Motor neuron (in vitro differentiated cells): ENCODE measurements around the gene AFF2. TPM values are rescaled to one million over a fixed set of nuclear protein-coding genes. Genes with fewer than 3 reads are reported as not detected.

Source experiments
- ATAC-seq, 8 experiments: fragments of 200-7000 bp; cut with Tn5 transposase; replicated peaks in 6 of 8; 2 replicates each; pipeline ENCODE4 v1.8.0; 2021; ENCODE audit warnings: mild to moderate bottlenecking in 8 of 8, moderate library complexity in 8 of 8
- H3K27ac ChIP-seq, 2 donors: fragments of 250-450 bp; sonication (Bioruptor Pico); 2 replicates each; pipeline ENCODE4 v1.9.0; 2021; ENCODE audit warnings: antibody characterized with exemption in 2 of 2, mild to moderate bottlenecking in 2 of 2, moderate library complexity in 1 of 2
- H3K4me1 ChIP-seq, 2 donors: fragments of 250-450 bp; sonication (Bioruptor Pico); replicated peaks in 1 of 2; 2 replicates each; pipeline ENCODE4 v1.6.1; 2021; ENCODE audit warnings: antibody characterized with exemption in 2 of 2, mild to moderate bottlenecking in 2 of 2, moderate library complexity in 1 of 2
- H3K4me3 ChIP-seq, 5 donors: fragments of 250-450 bp; sonication (Bioruptor Pico); 2 replicates each; pipeline ENCODE4 v1.9.0; 2021; ENCODE audit warnings: antibody characterized with exemption in 5 of 5, mild to moderate bottlenecking in 5 of 5, moderate library complexity in 4 of 5
- WGBS, 10 experiments: fragments of 450-650 bp; shearing (Covaris generic); methylation state at CpG; one replicate each; pipeline ENCODE4 v1.0.0; 2022; 5-methylcytosine and 5-hydroxymethylcytosine counted together
- in situ Hi-C, 9 experiments: fragments of 400-800 bp; cut with MboI; loops; one replicate each; pipeline ENCODE4 v1.15.0; 2021; ENCODE audit warnings: low sequenced_read_pairs in 9 of 9, low pct_unique_long_range_greater_than_20kb in 2 of 9; ENCODE audit not compliant: unreplicated experiment in 9 of 9
- total RNA-seq, 8 experiments: library from RNA; unstranded; fragments of 300-600 nt; gene quantifications; 2 replicates each; pipeline versions ENCODE4 v1.2.3 to v1.2.4, GENCODE V29; 2022

The AFF2 gene
- total RNA-seq, 8 experiments from 2014 or later = 4.1 to 85.1 (median 29.1) TPM

DNA sequence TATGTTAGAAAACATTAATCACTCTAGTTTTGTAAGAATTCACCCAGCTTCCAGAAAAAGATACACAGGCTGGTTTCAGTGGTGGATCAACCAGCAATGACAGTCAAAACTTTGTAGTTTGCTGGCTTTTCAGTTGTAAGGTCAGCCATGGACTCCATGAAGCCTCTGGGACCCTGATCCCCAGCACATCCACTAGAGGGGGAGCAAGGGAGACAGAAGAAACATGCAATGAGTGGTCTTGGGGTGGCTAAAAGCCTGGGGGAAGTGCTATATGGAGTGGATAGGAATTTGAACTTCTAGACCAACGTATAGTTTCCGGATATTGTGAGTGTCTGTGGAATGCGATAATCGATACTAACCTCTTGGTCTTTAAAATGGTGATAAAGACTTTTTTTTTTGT, 72.7 kb downstream of the AFF2 start:
- ATAC-seq = no peak
- H3K27ac ChIP-seq = no peak overlapping the region
- H3K4me3 ChIP-seq = no peak overlapping the region
- peaks cover 2 to 14% of the 10 kb centered on the region in 2 donors for H3K4me1 ChIP-seq
- in situ Hi-C loops = no loop called here
- 71 to 100% (median 92%) methylated on average over 1 to 4 of the region's 4 CpGs; no CpG with 5 or more reads in 6 of the 10 experiments for WGBS, 10 experiments

DNA sequence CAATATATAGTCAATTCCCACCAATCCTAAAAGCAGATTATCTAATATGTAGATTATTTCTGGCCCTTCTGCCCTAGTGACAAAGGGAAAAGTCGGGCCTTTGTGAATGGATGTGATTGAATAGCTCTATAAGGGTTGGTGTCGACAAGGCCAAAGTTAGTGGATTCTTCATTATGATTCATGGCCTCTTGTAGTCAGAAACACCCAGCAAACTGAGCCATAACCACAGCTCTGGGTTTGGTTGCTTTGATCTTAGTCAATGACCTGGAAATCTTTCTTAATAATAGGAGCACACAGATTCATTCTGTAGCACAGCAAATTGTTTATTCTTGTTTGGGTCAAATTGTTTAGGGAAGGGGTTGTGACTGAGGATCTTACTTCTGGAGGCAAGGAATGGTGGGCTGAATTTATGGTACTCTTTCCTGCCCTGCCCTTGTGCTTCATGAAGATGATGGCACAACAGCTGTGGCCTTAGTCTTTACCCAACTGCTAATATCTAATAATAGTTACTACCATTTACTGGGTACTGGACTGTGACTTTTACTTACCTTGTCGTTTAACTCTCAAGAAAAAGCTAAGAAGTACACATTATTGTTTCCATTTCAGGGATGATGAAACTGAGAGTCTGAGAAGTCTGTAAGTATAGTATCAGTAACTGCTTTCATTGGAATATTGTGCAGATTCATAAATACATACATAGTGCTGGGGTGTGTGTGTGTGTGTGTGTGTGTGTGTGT, 74.0 kb downstream of the AFF2 start:
- 0 to 83% (median 3%) methylated on average over 1 to 3 of the region's 3 CpGs; no CpG with 5 or more reads in 6 of the 10 experiments for WGBS, 10 experiments
- Histone ChIP-seq H3K4me3 (no peak overlapping the region), H3K4me1 (peaks cover 2 to 14% of the 10 kb centered on the region in 2 donors), H3K27ac (no peak overlapping the region)
- in situ Hi-C loops = no loop called here
- peak in 5 of 8 experiments; percentile 53 to 73 (median 68) for ATAC-seq

- Histone ChIP-seq H3K27ac (no peak overlapping the region), H3K4me3 (no peak overlapping the region), H3K4me1 (peaks cover 2 to 14% of the 10 kb centered on the region in 2 donors)
- peak in 1 of 8 experiments; percentile 27 for ATAC-seq
- WGBS, 10 experiments = 20 to 87% (median 79%) methylated on average over 1 to 5 of the region's 6 CpGs; no CpG with 5 or more reads in 5 of the 10 experiments
- in situ Hi-C loops = no loop called here
These were observed 76.0 kb downstream of the AFF2 start for GRCh38 chrX:148576396-148576795.

GRCh38 chrX:148577741-148578140, 77.3 kb downstream of the AFF2 start:
- no peak overlapping the region for H3K4me3 ChIP-seq
- H3K27ac ChIP-seq = no peak overlapping the region
- ATAC-seq = no peak
- H3K4me1 ChIP-seq = peaks cover 2 to 14% of the 10 kb centered on the region in 2 donors
- WGBS, 10 experiments = 19 to 100% (median 66%) methylated on average over 1 to 2 of the region's 3 CpGs; no CpG with 5 or more reads in 6 of the 10 experiments
- in situ Hi-C loops = no loop called here

- no peak overlapping the region for H3K4me3 ChIP-seq
- no peak overlapping the region for H3K27ac ChIP-seq
- peaks cover 0 to 5% of the 10 kb centered on the region in 2 donors for H3K4me1 ChIP-seq
- WGBS, 10 experiments = 0% methylated on average over 1 of the region's 1 CpG; no CpG with 5 or more reads in 7 of the 10 experiments
- ATAC-seq = no peak
- in situ Hi-C loops = no loop called here
These were observed 79.6 kb downstream of the AFF2 start for GRCh38 chrX:148580016-148580415.

- H3K27ac ChIP-seq = no peak overlapping the region
- no peak overlapping the region for H3K4me3 ChIP-seq
- no peak for ATAC-seq
- in situ Hi-C loops = no loop called here
- H3K4me1 ChIP-seq = no peaks in the 10 kb centered on the region
These were observed 81.9 kb downstream of the AFF2 start for GRCh38 chrX:148582353-148582752.

GRCh38 chrX:148588649-148589310, 88.4 kb downstream of the AFF2 start:
- Histone ChIP-seq H3K27ac (no peak overlapping the region), H3K4me1 (no peaks in the 10 kb centered on the region), H3K4me3 (no peak overlapping the region)
- in situ Hi-C loops = no loop called here
- 37 to 56% (median 56%) methylated on average over 2 to 4 of the region's 6 CpGs; no CpG with 5 or more reads in 7 of the 10 experiments for WGBS, 10 experiments
- peak in 1 of 8 experiments; percentile 34 for ATAC-seq

DNA sequence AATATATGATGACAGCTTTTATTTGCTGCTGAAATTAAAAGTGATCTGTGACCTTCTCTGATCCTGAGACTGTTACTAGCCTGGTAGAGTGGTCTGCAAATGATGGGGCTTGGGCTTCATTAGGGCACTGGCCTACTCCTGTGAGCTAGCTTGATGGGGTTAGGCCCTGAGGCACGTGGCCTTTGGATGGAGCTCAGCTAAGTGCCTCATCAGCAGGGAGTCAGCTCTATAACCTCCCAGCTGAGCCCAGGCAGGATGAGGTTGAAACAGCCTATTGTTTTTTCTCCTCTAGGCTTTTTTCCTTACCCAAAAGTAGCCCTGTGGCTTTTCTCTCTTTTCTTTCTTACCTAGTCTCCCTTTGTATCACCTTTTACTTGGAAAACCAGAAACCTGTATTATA, 92.2 kb downstream of the AFF2 start:
- Histone ChIP-seq H3K4me1 (no peaks in the 10 kb centered on the region), H3K4me3 (no peak overlapping the region), H3K27ac (no peak overlapping the region)
- WGBS, 10 experiments = 20% methylated on average over 1 of the region's 1 CpG; no CpG with 5 or more reads in 9 of the 10 experiments
- in situ Hi-C loops = no loop called here
- ATAC-seq = no peak

DNA sequence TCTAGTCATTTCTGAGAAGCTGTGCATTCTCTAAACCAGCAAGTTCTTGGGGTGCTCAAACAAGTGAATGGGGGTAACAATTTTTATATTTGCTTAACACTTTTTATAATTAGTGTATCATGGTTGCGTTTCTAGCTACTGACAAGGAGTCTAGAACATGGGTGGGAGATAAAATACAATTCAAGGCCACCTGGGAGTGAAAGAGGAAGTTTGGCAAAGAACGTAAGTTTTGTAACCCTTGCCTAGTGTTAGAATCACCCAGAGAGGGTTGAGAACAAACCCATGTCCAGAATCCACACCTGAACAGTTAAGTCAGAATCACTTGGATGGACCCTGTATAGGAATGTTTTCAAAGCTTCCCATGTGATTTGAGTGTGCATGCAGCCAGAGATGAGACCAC, 92.7 kb downstream of the AFF2 start:
- H3K4me1 ChIP-seq = no peaks in the 10 kb centered on the region
- H3K27ac ChIP-seq = no peak overlapping the region
- WGBS, 10 experiments = 53 to 100% (median 83%) methylated on average over 1 to 2 of the region's 2 CpGs; no CpG with 5 or more reads in 5 of the 10 experiments
- ATAC-seq = no peak
- H3K4me3 ChIP-seq = no peak overlapping the region
- in situ Hi-C loops = no loop called here

- Histone ChIP-seq H3K27ac (no peak overlapping the region), H3K4me3 (no peak overlapping the region), H3K4me1 (no peaks in the 10 kb centered on the region)
- in situ Hi-C loops = no loop called here
- WGBS, 10 experiments = 17 to 93% (median 44%) methylated on average over 2 to 4 of the region's 4 CpGs; no CpG with 5 or more reads in 5 of the 10 experiments
- ATAC-seq = no peak
These were observed 93.6 kb downstream of the AFF2 start for GRCh38 chrX:148593987-148594386.

DNA sequence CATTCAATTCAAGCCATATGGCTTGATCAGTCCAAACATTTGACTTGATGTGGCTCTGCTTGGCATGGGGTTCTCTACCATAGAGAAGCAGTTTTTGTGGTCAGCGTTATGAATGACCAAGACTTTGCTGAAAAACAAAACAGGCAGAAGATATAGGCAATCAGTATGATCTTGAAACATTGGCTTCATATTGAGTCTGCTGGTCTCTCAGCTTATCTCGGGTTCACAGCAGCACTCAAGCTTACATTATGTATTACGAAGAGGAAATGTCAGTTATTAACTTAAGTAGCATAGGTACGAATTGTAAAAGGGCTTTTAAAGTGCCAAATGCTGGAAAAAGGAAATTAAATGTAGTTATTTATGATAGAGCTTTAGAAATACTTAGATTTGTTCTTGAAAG, 99.0 kb downstream of the AFF2 start:
- in situ Hi-C loops = no loop called here

GRCh38 chrX:148600131-148600530, 99.7 kb downstream of the AFF2 start:
- no peak for ATAC-seq
- WGBS, 10 experiments = 36 to 100% (median 53%) methylated on average over 1 to 6 of the region's 6 CpGs; no CpG with 5 or more reads in 4 of the 10 experiments
- in situ Hi-C loops = no loop called here
- no peak overlapping the region for H3K4me3 ChIP-seq
- H3K27ac ChIP-seq = no peak overlapping the region
- no peaks in the 10 kb centered on the region for H3K4me1 ChIP-seq

More for the DNA sequence above, 99.0 kb downstream of the AFF2 start:
- H3K4me1 ChIP-seq = no peaks in the 10 kb centered on the region
- no peak overlapping the region for H3K27ac ChIP-seq
- ATAC-seq = no peak
- 25 to 80% (median 71%) methylated on average over 1 to 3 of the region's 4 CpGs; no CpG with 5 or more reads in 5 of the 10 experiments for WGBS, 10 experiments
- H3K4me3 ChIP-seq = no peak overlapping the region

- Histone ChIP-seq H3K4me3 (no peak overlapping the region), H3K4me1 (no peaks in the 10 kb centered on the region), H3K27ac (no peak overlapping the region)
- WGBS, 10 experiments = 60 to 78% methylated on average over 1 to 2 of the region's 2 CpGs; no CpG with 5 or more reads in 8 of the 10 experiments
- no peak for ATAC-seq
- in situ Hi-C loops = no loop called here
These were observed 100.2 kb downstream of the AFF2 start for GRCh38 chrX:148600581-148600980.
